Adipocyte (in vitro differentiated cells): Measurements from ENCODE around the gene HTR7.

Source experiments
- DNase-seq: peaks from one replicate; pipeline ENCODE4 v3.0.0-alpha.2; 2015; ENCODE audit warnings: low read depth
- H3K27me3 ChIP-seq: replicated peaks from 2 replicates; pipeline ENCODE4 v1.7.0; 2013; ENCODE audit warnings: mild to moderate bottlenecking, low read length, moderate library complexity; ENCODE audit not compliant: control insufficient read depth, insufficient read depth
- H3K36me3 ChIP-seq: 2 replicates; pipeline ENCODE4 v1.7.0; 2013; ENCODE audit warnings: low read length, mild to moderate bottlenecking, moderate library complexity; ENCODE audit not compliant: control insufficient read depth, insufficient read depth, severe bottlenecking
- H3K4me1 ChIP-seq: 2 replicates; pipeline ENCODE4 v1.7.0; 2013; ENCODE audit warnings: mild to moderate bottlenecking, low read length, moderate library complexity; ENCODE audit not compliant: control insufficient read depth, insufficient read depth
- H3K4me3 ChIP-seq: 2 replicates; pipeline ENCODE4 v1.7.0; 2013; ENCODE audit warnings: mild to moderate bottlenecking, low read length, moderate library complexity
- H3K9ac ChIP-seq: 2 replicates; pipeline ENCODE4 v1.7.0; 2013; ENCODE audit warnings: mild to moderate bottlenecking, low read length, moderate library complexity
- H3K9me3 ChIP-seq: 2 replicates; pipeline ENCODE4 v1.7.0; 2013; ENCODE audit warnings: mild to moderate bottlenecking, low read length, moderate library complexity; ENCODE audit not compliant: control insufficient read depth

HTR7 gene

DNA sequence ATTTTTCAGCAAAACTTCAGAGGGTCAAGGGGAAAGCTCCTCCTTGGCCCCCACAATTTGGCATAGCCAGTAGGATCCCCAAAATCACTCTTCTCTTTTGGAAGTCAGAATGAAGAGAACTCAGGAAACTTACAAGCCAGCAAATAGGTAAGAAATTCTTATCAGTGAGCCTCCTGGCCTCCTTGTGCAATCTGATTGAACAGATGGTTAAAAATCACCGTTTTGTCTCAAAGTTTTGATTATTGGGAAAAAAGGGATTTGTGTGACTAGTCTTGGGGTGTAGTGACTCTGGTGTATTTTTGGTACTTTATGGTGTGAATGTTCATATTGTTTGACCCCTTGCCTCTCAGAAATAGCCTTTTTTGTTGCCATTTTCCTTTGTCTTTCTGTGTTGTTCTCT, 56.2 kb downstream of the HTR7 start:
- H3K4me3 ChIP-seq, result no peak overlapping the region
- H3K36me3 ChIP-seq, result no peaks in the 10 kb centered on the region
- peaks cover 8% of the 10 kb centered on the region for H3K9me3 ChIP-seq
- no peak overlapping the region for H3K9ac ChIP-seq
- H3K4me1 ChIP-seq, result no peaks in the 10 kb centered on the region
- no peak for DNase-seq
- H3K27me3 ChIP-seq, result no peaks in the 10 kb centered on the region

DNA sequence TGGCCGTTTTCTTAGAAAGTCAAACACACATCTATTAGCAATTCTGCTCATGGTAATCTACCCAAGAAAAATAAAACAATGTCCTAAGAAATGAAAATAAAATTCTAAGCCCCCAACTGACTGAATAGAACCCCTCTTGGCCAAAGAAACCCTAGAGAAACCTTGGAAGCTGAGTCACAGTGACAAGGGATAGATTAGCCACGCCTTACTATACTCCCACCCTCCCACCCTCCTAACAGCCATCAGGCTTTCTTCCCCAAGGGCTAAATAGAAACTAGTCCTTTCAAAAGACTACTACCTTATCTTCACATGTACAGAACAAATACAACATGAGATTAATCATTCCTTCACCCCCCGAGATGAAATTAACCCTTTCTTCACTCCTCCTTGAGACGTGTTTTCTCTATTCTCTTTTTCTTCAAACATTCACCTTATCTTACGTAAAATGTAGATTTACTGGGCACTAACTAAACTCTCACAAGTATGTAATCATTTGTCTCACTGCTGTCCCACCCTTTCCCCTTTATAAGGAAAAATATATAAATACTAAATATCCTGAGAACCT, 57.5 kb downstream of the HTR7 start:
- Histone ChIP-seq H3K9ac (no peak overlapping the region), H3K27me3 (no peaks in the 10 kb centered on the region), H3K4me3 (no peak overlapping the region), H3K36me3 (no peaks in the 10 kb centered on the region), H3K4me1 (no peaks in the 10 kb centered on the region), H3K9me3 (peaks cover 13% of the 10 kb centered on the region)
- DNase-seq, result no peak

DNA sequence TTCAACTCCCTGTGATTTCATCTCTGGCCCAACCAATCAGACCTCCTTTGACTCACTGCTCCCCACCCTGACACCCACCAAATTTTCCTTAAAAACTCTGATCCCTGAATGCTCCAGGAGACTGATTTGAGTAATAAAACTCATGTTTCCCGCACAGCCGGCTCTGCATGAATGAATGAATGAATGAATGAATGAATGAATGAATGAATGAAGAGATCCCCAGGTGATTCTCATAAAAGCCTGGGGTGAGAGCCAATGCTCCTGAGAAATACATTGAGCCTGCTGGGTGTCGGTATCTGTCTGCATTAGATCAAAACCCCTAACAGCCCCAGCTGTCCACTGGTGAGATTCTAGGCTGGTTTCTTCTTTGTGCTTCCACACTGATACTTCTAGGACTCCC, 58.7 kb downstream of the HTR7 start:
- H3K4me3 ChIP-seq, result no peak overlapping the region

DNA sequence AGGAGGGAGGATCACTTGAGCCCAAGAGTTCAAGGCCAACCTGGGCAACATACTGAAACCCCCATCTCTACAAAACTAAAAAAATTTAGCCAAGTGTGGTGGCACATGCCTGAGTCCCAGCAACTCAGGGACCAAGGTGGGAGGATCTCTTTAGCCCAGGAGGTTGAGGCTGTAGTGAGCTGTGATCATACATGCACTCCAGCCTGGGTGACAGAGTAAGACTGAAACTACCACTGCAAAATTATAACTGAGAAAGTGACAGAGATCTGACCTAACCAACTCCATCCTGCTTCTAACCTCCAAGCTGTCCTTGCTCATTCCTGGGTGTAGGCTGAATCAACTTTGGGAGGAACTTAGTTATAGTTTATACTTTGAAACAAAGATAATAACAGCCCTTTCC, 59.4 kb downstream of the HTR7 start:
- Histone ChIP-seq H3K9ac (no peak overlapping the region), H3K36me3 (no peaks in the 10 kb centered on the region), H3K9me3 (peaks cover 10% of the 10 kb centered on the region), H3K4me3 (no peak overlapping the region), H3K4me1 (no peaks in the 10 kb centered on the region), H3K27me3 (peaks cover 3% of the 10 kb centered on the region)
- DNase-seq, result no peak

More for the DNA sequence above, 58.7 kb downstream of the HTR7 start:
- H3K36me3 ChIP-seq, result no peaks in the 10 kb centered on the region
- H3K9ac ChIP-seq, result no peak overlapping the region
- no peaks in the 10 kb centered on the region for H3K4me1 ChIP-seq
- DNase-seq, result no peak
- peaks cover 3% of the 10 kb centered on the region for H3K27me3 ChIP-seq
- H3K9me3 ChIP-seq, result peaks cover 13% of the 10 kb centered on the region

DNA sequence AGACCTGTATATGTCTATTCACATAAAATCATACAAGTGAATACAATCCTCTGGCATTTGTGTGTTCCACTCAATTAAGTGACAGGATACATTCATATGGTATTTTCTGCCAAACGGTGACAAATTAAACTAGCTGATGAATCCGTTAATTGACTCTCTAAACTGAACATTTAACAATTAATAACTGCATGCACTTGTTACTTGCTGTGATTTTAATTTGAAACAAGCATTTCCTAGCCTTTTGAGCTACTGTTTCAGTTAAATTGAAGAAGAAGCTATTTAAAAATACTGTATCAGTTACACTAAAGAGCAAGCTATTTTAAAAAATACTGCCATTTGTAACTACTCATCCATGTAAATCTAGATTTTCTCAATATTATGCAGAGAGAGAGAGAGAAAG, 67.4 kb downstream of the HTR7 start:
- Histone ChIP-seq H3K4me1 (no peaks in the 10 kb centered on the region), H3K4me3 (no peak overlapping the region), H3K36me3 (no peaks in the 10 kb centered on the region), H3K9me3 (no peaks in the 10 kb centered on the region), H3K9ac (no peak overlapping the region), H3K27me3 (peaks cover 10% of the 10 kb centered on the region)
- DNase-seq, result no peak

DNA sequence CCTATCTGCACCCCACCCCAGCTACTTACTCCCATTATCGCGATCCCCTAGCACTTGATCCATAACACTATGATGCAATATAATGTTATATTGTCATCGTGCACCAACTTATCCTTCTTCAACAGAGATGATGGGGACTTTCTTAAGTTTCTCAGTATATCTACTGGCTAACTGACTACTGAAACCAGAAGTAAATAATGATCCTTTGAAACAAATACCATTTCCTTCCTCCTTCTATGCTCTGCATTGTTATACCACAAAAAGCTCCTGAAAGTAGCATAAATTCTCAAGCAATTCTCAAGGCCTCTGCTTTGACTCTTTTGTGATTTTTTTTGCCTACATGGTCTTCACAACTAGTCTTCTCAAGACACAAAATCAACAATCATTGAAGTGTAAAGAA, 68.9 kb downstream of the HTR7 start:
- Histone ChIP-seq H3K9me3 (no peaks in the 10 kb centered on the region), H3K4me3 (no peak overlapping the region), H3K27me3 (peaks cover 6% of the 10 kb centered on the region), H3K9ac (no peak overlapping the region), H3K36me3 (no peaks in the 10 kb centered on the region), H3K4me1 (no peaks in the 10 kb centered on the region)
- DNase-seq, result no peak

DNA sequence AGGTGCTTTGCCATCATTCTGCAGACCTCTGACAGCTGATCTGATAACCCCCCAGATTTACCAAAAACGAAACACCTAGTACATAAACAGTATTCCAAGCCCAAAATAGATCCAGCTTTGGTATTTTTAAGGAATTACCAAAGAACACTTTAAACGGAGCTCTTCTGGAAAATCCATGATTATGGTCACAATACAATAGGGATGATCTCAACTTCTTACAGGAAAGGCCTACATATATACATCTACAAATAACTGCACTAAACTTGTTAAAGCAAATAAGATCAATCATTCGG, 69.7 kb downstream of the HTR7 start:
- Histone ChIP-seq H3K9me3 (no peaks in the 10 kb centered on the region), H3K4me3 (no peak overlapping the region), H3K9ac (no peak overlapping the region), H3K4me1 (no peaks in the 10 kb centered on the region), H3K27me3 (peaks cover 6% of the 10 kb centered on the region), H3K36me3 (no peaks in the 10 kb centered on the region)
- DNase-seq, result no peak

DNA sequence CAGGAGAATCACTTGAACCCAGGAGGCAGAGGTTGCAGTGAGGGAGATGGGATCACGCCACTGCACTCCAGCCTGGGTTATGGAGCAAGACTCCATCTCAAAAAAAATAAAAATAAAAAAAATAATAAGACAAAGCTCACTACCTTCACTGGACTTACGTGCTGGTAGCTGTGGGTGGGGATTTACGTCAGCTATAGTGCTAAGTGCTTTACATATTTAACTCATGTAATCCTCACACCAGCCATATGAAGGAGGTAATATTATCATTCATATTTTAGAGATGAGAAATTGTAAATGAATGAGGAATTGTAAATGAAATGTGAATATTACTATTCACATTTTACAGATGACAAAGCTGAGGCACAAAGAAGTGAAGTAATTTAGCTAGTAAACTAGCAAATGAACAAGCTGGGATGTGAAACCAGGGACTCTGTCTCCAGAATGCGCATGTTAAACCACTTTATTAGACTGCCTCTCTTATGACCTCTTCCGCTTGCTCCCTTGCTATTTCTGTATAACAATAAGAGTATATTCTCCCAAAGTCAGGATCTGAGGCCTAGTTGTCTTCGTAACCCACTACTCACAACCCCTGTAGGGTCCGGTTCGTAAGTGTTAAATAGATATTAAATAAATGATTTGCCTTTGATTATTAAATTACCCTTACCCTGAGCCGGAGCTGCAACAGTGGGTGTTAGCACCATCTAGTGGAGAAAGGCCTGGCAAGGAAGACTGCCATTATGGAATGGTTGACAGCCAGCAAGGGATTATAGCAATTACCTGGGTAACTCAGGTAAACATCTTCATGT, 70.2 kb downstream of the HTR7 start:
- H3K36me3 ChIP-seq, result no peaks in the 10 kb centered on the region
- no peak overlapping the region for H3K9ac ChIP-seq
- peak; percentile 74 for DNase-seq
- H3K27me3 ChIP-seq, result peaks cover 6% of the 10 kb centered on the region
- no peak overlapping the region for H3K4me3 ChIP-seq
- H3K9me3 ChIP-seq, result no peaks in the 10 kb centered on the region
- H3K4me1 ChIP-seq, result no peaks in the 10 kb centered on the region

DNA sequence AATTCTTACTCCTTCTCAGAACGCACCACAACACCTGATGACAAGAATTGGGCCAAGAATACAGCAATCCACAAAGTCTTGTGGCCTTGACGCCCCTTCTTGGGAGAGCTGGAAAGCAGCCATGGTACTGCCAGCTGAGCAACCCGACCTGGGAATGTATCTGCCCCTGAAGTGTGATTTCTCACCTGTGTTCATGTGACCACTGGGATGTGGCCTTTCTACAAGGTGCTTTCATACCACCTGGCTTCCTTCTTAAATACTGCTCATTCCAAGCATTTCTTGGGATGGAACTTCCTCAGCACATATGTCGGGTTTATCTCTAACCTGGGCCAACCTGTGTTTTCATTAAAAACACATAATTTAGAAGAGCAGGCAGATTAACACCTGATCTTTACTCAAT, 72.1 kb downstream of the HTR7 start:
- Histone ChIP-seq H3K36me3 (no peaks in the 10 kb centered on the region), H3K4me1 (no peaks in the 10 kb centered on the region), H3K27me3 (peaks cover 3% of the 10 kb centered on the region), H3K4me3 (no peak overlapping the region), H3K9me3 (no peaks in the 10 kb centered on the region), H3K9ac (no peak overlapping the region)
- no peak for DNase-seq

DNA sequence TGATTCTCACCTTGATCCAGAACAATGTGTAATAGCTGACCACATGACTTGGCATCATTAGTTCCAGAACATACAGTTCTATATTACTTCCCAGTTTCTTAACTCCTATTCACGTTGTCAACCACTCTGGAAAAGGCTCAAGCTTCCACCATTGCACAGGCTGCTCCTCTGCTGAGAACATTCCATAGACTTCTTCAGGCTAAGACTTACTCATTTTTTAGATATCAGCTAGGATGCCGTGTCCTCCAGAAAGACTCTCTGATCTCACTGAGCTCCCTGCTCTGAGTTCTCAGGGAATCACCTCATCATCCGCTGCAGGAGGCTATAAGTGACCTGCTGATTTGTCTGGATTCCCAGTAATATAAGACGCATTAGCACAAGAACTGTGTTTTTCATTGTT, 73.1 kb downstream of the HTR7 start:
- Histone ChIP-seq H3K27me3 (peaks cover 3% of the 10 kb centered on the region), H3K36me3 (no peaks in the 10 kb centered on the region), H3K4me1 (no peaks in the 10 kb centered on the region), H3K4me3 (no peak overlapping the region), H3K9me3 (no peaks in the 10 kb centered on the region), H3K9ac (no peak overlapping the region)
- DNase-seq, result no peak

DNA sequence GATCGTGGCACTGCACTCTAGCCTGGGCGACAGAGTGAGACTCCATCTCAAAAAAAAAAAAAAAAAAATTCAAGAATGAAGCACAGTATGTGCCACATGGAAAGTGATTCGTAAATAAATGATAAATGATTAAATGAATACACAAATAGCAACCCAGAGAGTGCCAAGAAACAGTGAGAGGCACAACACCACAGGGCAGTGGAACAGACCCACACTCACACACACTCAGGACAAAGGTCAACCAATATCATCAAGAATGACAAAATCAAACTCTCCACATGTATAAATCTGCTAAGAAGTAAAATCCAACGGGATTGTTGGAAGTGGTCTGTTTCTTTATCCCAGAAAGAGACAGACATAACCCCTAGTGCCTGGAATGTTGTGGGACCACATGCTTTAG, 77.4 kb downstream of the HTR7 start:
- Histone ChIP-seq H3K4me1 (no peaks in the 10 kb centered on the region), H3K36me3 (no peaks in the 10 kb centered on the region), H3K9me3 (no peaks in the 10 kb centered on the region), H3K9ac (no peak overlapping the region), H3K4me3 (no peak overlapping the region), H3K27me3 (no peaks in the 10 kb centered on the region)
- no peak for DNase-seq

DNA sequence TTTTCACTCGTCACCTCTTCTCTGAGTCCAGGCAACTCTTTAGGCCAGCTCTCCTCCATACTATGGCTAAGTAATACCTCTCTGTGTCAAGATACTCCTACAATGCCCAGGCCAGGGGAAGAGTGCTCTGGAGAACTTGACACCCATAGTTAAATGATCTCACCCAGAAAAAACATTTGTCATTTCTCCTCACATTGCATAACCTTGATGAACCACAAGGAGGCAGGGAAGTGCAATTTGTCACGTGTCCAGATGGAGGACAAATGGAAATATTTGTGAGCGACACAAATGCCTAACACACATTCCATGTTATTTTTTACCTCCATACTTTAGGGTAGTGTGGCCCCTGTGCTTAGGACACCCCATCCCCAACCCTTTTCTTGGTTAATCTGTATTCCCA, 78.3 kb downstream of the HTR7 start:
- no peak for DNase-seq
- Histone ChIP-seq H3K9ac (no peak overlapping the region), H3K4me3 (no peak overlapping the region), H3K4me1 (no peaks in the 10 kb centered on the region), H3K36me3 (no peaks in the 10 kb centered on the region), H3K9me3 (no peaks in the 10 kb centered on the region), H3K27me3 (no peaks in the 10 kb centered on the region)
